ENCODE data around the gene CFAP97D2. TPM values are rescaled to one million over a fixed set of nuclear protein-coding genes. Genes with fewer than 3 reads are reported as not detected.
"Not testable (repeated sequence)": the region's sequence is repeated elsewhere in the genome, so short reads cannot be mapped to it uniquely, and the experiment has no call there.

The CFAP97D2 gene
- total and polyA plus RNA-seq, 4 donors: not detected

DNA sequence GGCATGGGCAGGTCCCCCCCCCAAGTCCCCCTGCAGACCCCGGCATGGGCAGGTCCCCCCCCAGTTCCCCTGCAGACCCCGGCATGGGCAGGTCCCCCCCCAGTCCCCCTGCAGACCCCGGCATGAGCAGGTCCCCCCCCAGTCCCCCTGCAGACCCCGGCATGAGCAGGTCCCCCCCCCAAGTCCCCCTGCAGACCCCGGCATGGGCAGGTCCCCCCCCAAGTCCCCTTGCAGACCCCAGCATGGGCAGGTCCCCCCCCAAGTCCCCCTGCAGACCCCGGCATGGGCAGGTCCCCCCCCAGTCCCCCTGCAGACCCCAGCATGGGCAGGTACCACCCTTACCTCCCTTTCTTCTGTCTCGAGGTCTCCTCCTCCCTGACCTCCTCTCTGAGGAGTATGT, 45.5 kb upstream of the CFAP97D2 start:
- not testable (repeated sequence) for H3K36me3 ChIP-seq (ENCODE audit: control insufficient read depth in 1 of 2, insufficient read depth in 2 of 2, low read length in 1 of 2); H3K4me3 ChIP-seq (ENCODE audit: low read length in 2 of 2); DNase-seq; H3K27me3 ChIP-seq (ENCODE audit: control insufficient read depth in 1 of 2, insufficient read depth in 2 of 2, low read length in 1 of 2); ATAC-seq (ENCODE audit: low FRiP score); H3K4me1 ChIP-seq (ENCODE audit: control insufficient read depth in 1 of 2, insufficient read depth in 2 of 2, low read length in 2 of 2); H3K27ac ChIP-seq (ENCODE audit: low read depth in 1 of 2, low read length in 2 of 2); H3K9me3 ChIP-seq (ENCODE audit: control insufficient read depth, low read length)
- WGBS, 2 donors: 65 to 66% methylated on average over 7 of the region's 7 CpGs
- intact Hi-C loops (cut with DNase I): loop anchor here in 1 of 2 donors (5.0 kb wide), 2 partner anchors 66 to 106 kb away; no protein-coding TSS in a partner anchor

DNA sequence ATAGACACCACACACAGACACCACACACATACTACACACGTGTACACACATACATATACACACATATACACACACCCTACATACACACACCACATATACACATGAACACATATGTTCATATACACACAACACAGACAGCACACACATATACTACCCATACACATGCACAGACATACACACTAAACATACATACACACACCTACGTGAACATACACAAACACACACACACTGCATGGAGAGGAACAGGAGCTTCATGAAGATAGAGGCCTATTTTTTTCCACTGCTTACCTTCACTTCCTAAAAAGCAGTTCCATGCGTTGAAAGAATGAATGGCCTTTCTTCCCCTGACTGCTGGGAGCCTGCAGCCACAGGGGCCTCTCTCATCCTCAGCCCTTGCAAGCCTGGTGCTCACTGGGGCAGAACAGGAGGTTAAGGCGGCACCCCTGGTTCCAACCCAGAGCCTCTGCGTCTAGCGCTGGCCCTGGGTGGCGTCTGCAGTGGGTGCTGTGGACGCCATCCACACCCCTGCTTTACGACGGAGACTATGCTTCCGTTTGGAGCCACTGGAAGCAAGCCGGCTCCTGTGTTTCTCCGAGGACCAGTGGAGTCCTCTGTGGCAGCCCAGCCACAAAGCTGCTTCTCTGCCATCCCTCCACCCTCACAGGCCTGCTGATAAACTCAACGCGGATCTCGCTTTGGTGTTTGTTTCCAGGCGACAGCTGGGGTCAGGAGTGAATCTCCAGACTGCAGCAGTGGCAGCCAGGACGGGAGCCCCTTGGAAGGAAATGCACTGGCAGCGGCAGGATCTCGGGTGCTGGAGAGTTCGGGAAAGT, 44.7 kb upstream of the CFAP97D2 start:
- ATAC-seq (ENCODE audit: low FRiP score): no peak
- 36 to 40% methylated on average over 21 of the region's 21 CpGs for WGBS, 2 donors
- intact Hi-C loops (cut with DNase I): loop anchor here in 1 of 2 donors (5.0 kb wide), 2 partner anchors 67 to 107 kb away; no protein-coding TSS in a partner anchor

DNA sequence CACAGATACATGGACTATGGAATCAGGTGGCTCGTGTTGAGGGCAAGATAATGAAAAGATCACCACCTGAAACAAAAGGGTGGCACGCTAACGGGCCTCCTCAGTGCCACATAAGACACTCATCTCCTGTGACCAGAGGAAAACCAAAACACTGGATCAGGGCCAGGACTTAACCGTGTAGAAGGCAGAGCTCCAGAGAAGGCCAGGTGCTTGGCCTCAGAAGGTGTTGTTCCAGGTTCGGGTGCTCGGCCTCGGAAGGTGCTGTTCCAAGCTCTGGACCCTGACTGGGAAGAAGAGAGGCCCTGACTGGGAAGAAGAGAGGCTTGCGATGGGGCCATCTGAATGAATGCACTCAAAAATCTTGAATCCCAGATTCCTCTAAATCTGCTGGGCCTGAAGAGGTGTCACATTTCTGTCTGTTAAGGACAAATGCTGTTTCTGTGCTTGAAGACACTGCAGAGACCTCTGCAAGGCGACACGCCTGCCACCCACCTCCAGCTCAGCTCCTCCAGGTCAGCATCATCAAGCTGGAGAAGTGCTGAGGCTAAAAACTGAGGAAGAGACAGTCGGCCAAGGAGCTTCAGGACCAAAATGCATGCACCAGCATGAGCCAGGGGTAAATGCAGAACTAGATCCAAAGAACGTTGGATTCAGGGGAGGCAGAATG, 44.0 kb upstream of the CFAP97D2 start:
- Histone ChIP-seq H3K27me3 (ENCODE audit: control insufficient read depth in 1 of 2, insufficient read depth in 2 of 2, low read length in 1 of 2) (no peaks in the 10 kb centered on the region), H3K36me3 (ENCODE audit: control insufficient read depth in 1 of 2, insufficient read depth in 2 of 2, low read length in 1 of 2) (no peaks in the 10 kb centered on the region), H3K27ac (ENCODE audit: low read depth in 1 of 2, low read length in 2 of 2) (no peak overlapping the region), H3K4me1 (ENCODE audit: control insufficient read depth in 1 of 2, insufficient read depth in 2 of 2, low read length in 2 of 2) (no peaks in the 10 kb centered on the region), H3K9me3 (ENCODE audit: control insufficient read depth, low read length) (no peaks in the 10 kb centered on the region), H3K4me3 (ENCODE audit: low read length in 2 of 2) (no peak overlapping the region)
- intact Hi-C loops (cut with DNase I): loop anchor here in 1 of 2 donors (5.0 kb wide), 2 partner anchors 68 to 108 kb away; no protein-coding TSS in a partner anchor
- no peak for ATAC-seq (ENCODE audit: low FRiP score)
- DNase-seq: peak in 1 of 2 donors; percentile 32
- 59 to 62% methylated on average over 12 of the region's 12 CpGs for WGBS, 2 donors

More for the DNA sequence above, 44.7 kb upstream of the CFAP97D2 start:
- H3K9me3 ChIP-seq (ENCODE audit: control insufficient read depth, low read length): no peaks in the 10 kb centered on the region
- H3K27me3 ChIP-seq (ENCODE audit: control insufficient read depth in 1 of 2, insufficient read depth in 2 of 2, low read length in 1 of 2): no peaks in the 10 kb centered on the region
- peak overlapping the region in 1 of 2 donors; percentile 23 for H3K27ac ChIP-seq (ENCODE audit: low read depth in 1 of 2, low read length in 2 of 2)
- no peak overlapping the region for H3K4me3 ChIP-seq (ENCODE audit: low read length in 2 of 2)
- H3K36me3 ChIP-seq (ENCODE audit: control insufficient read depth in 1 of 2, insufficient read depth in 2 of 2, low read length in 1 of 2): no peaks in the 10 kb centered on the region
- H3K4me1 ChIP-seq (ENCODE audit: control insufficient read depth in 1 of 2, insufficient read depth in 2 of 2, low read length in 2 of 2): no peaks in the 10 kb centered on the region
- DNase-seq: peak in 1 of 2 donors; percentile 70

DNA sequence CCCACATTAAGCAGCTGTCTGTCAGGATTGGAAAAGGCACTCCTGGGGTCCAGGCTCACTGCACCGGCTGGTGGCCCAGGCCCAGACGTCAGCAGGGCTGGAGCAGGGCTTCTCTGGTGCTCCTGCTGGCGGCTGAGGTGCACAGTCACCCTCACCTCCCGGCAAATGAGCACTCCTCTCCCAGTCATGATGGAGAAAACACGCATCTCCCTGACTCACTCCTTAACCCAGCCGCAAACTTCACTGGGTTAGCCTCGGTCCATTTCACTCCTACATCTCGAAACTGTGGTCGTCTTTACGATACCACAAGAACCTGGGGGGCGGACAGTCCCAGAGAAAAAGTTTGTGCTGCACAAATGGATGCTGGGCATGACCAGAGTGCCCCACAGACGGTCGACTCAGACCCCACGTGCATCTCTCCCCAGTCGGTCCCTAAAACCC, 43.3 kb upstream of the CFAP97D2 start:
- Histone ChIP-seq H3K4me1 (ENCODE audit: control insufficient read depth in 1 of 2, insufficient read depth in 2 of 2, low read length in 2 of 2) (no peaks in the 10 kb centered on the region), H3K4me3 (ENCODE audit: low read length in 2 of 2) (no peak overlapping the region), H3K27me3 (ENCODE audit: control insufficient read depth in 1 of 2, insufficient read depth in 2 of 2, low read length in 1 of 2) (no peaks in the 10 kb centered on the region), H3K36me3 (ENCODE audit: control insufficient read depth in 1 of 2, insufficient read depth in 2 of 2, low read length in 1 of 2) (no peaks in the 10 kb centered on the region), H3K9me3 (ENCODE audit: control insufficient read depth, low read length) (no peaks in the 10 kb centered on the region), H3K27ac (ENCODE audit: low read depth in 1 of 2, low read length in 2 of 2) (no peak overlapping the region)
- ATAC-seq (ENCODE audit: low FRiP score) (no peak), DNase-seq (peak in 1 of 2 donors; percentile 67)
- intact Hi-C loops (cut with DNase I): no loop called here
- WGBS, 2 donors: 90 to 91% methylated on average over 15 of the region's 15 CpGs

DNA sequence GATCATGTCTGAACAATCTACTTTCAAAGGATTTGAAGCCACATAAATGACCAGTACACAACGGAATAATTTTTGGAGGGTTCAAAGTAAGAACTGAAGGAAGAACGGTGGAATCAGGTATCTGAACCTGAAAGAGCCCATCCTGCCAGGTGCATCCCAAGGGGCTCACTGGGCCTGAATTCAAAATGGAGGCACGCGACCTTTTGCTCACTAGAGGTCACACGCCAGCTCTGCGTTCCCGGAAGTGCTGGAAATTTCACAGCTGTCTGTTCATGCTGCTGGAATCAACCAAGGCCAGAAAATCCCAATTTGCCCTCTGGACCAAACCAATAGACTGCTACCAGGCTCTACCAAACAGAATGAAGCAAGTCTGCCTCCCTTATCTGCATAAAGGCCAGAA, 42.5 kb upstream of the CFAP97D2 start:
- no peak overlapping the region for H3K4me3 ChIP-seq (ENCODE audit: low read length in 2 of 2)
- intact Hi-C loops (cut with DNase I): no loop called here
- 96 to 97% methylated on average over 7 of the region's 7 CpGs for WGBS, 2 donors
- no peak overlapping the region for H3K27ac ChIP-seq (ENCODE audit: low read depth in 1 of 2, low read length in 2 of 2)
- DNase-seq (peak in 1 of 2 donors; percentile 56), ATAC-seq (ENCODE audit: low FRiP score) (no peak)
- no peaks in the 10 kb centered on the region for H3K36me3 ChIP-seq (ENCODE audit: control insufficient read depth in 1 of 2, insufficient read depth in 2 of 2, low read length in 1 of 2)
- no peaks in the 10 kb centered on the region for H3K4me1 ChIP-seq (ENCODE audit: control insufficient read depth in 1 of 2, insufficient read depth in 2 of 2, low read length in 2 of 2)
- H3K27me3 ChIP-seq (ENCODE audit: control insufficient read depth in 1 of 2, insufficient read depth in 2 of 2, low read length in 1 of 2): no peaks in the 10 kb centered on the region
- H3K9me3 ChIP-seq (ENCODE audit: control insufficient read depth, low read length): no peaks in the 10 kb centered on the region

DNA sequence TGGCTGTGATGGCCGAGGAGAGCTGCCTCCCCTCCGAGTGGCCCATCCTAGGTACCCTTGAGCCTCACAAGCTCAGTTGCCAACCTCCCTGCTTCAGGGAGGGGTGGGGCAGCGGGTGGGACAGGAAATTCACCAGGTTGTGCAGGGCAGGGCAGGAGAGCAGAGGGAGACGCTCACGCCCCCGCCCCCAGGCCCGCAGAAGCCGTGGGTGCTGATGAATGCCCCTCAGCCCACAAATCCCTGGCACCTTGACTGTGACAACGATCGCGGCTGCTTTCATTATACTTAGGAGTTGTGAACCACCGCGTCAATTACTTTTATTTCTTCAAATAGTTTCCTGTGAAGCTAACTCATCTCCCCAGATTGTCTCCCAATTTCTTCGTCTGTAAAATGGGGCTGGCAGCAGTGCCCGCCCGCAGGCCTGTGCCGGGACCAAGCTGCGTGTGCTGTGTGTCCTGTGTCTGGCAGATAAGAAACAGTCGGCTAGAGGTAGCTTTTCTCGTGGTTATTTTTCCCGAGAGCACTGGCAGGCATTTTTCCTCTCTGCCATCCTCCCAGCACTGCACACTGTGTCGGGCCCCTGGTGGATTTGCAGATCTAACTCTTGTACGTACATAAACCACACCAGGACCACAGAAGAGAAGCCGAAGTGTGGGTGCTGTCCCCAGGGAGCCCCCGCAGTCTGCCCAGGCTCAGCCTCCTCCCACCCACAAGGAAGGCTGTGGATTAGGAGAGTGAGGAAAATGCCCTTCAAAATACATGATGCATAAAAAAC, 38.7 kb upstream of the CFAP97D2 start:
- Histone ChIP-seq H3K9me3 (ENCODE audit: control insufficient read depth, low read length) (no peaks in the 10 kb centered on the region), H3K36me3 (ENCODE audit: control insufficient read depth in 1 of 2, insufficient read depth in 2 of 2, low read length in 1 of 2) (no peaks in the 10 kb centered on the region), H3K27me3 (ENCODE audit: control insufficient read depth in 1 of 2, insufficient read depth in 2 of 2, low read length in 1 of 2) (no peaks in the 10 kb centered on the region), H3K4me1 (ENCODE audit: control insufficient read depth in 1 of 2, insufficient read depth in 2 of 2, low read length in 2 of 2) (no peaks in the 10 kb centered on the region), H3K27ac (ENCODE audit: low read depth in 1 of 2, low read length in 2 of 2) (no peak overlapping the region), H3K4me3 (ENCODE audit: low read length in 2 of 2) (no peak overlapping the region)
- DNase-seq (peak in 1 of 2 donors; percentile 58), ATAC-seq (ENCODE audit: low FRiP score) (no peak)
- intact Hi-C loops (cut with DNase I): no loop called here
- 42 to 45% methylated on average over 25 of the region's 25 CpGs for WGBS, 2 donors

DNA sequence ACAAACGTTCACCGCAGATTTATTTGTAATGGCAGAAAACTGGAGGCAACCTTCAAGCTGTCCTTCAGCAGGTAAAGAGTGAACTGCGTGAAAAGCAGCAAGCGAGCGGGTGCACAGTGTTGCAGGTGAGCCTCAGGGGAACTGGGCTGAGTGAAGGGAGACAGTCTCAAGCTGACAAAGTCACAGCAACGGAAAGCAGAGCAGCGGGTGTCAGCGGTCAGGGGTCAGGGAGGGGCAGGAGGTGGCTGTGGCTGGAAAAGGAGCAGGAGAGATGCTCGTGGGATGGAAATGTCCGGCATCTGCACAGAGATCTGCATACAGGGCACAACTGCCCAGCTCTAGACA, 38.2 kb upstream of the CFAP97D2 start:
- Histone ChIP-seq H3K27ac (ENCODE audit: low read depth in 1 of 2, low read length in 2 of 2) (no peak overlapping the region), H3K36me3 (ENCODE audit: control insufficient read depth in 1 of 2, insufficient read depth in 2 of 2, low read length in 1 of 2) (no peaks in the 10 kb centered on the region), H3K9me3 (ENCODE audit: control insufficient read depth, low read length) (no peaks in the 10 kb centered on the region), H3K4me3 (ENCODE audit: low read length in 2 of 2) (no peak overlapping the region), H3K4me1 (ENCODE audit: control insufficient read depth in 1 of 2, insufficient read depth in 2 of 2, low read length in 2 of 2) (no peaks in the 10 kb centered on the region), H3K27me3 (ENCODE audit: control insufficient read depth in 1 of 2, insufficient read depth in 2 of 2, low read length in 1 of 2) (no peaks in the 10 kb centered on the region)
- 52 to 62% methylated on average over 9 to 10 of the region's 10 CpGs for WGBS, 2 donors
- intact Hi-C loops (cut with DNase I): no loop called here
- DNase-seq (no peak), ATAC-seq (ENCODE audit: low FRiP score) (no peak)

DNA sequence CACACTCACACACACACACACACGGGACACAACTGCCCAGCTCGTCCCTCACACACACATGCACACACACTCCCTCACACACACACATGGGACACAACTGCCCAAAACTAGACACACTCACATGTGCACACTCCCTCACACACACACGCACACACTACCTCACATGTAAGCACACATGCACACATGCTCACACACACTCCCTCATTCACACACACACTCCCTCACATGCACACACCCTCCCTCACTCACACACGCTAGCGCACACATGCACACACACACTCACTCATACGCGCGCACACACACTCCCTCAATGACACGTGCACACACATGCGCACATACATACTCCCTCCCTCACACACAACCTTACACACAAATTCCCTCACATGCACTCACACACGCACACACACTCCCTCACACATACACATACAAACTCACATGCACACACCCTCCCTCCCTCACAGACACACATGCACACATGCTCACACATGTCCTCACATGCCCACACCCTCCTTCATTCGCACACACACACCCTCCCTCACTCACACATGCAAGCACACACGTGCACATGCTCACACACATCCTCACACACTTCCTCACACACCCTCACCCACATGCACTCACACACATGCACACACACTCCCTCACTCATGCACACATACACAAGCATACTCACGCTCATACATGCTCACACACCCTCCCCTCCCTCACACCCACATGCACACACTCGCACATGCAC, 37.6 kb upstream of the CFAP97D2 start:
- no peaks in the 10 kb centered on the region for H3K4me1 ChIP-seq (ENCODE audit: control insufficient read depth in 1 of 2, insufficient read depth in 2 of 2, low read length in 2 of 2)
- no peaks in the 10 kb centered on the region for H3K36me3 ChIP-seq (ENCODE audit: control insufficient read depth in 1 of 2, insufficient read depth in 2 of 2, low read length in 1 of 2)
- no peak overlapping the region for H3K27ac ChIP-seq (ENCODE audit: low read depth in 1 of 2, low read length in 2 of 2)
- H3K4me3 ChIP-seq (ENCODE audit: low read length in 2 of 2): no peak overlapping the region
- 78 to 80% methylated on average over 15 of the region's 15 CpGs for WGBS, 2 donors
- intact Hi-C loops (cut with DNase I): no loop called here
- no peaks in the 10 kb centered on the region for H3K9me3 ChIP-seq (ENCODE audit: control insufficient read depth, low read length)
- ATAC-seq (ENCODE audit: low FRiP score) (no peak), DNase-seq (no peak)
- H3K27me3 ChIP-seq (ENCODE audit: control insufficient read depth in 1 of 2, insufficient read depth in 2 of 2, low read length in 1 of 2): no peaks in the 10 kb centered on the region
